ENCODE measurements around the gene SRSF3.
"Not testable (repeated sequence)": the region's sequence is repeated elsewhere in the genome, so short reads cannot be mapped to it uniquely, and the experiment has no call there.

SRSF3 gene

GRCh38 chr6:36594029-36594815, at the start of gene SRSF3:
TSS of gene SRSF3 (plus strand) at chr6:36594362. CDS start at chr6:36596763, 2,401 bp downstream.
- DNase-seq: peak; percentile 95

GRCh38 chr6:36545767-36546307, 48.3 kb upstream of the SRSF3 start:
- no peak for DNase-seq

- no peak for DNase-seq
Measured at GRCh38 chr6:36546308-36546919, 47.7 kb upstream of the SRSF3 start.

GRCh38 chr6:36546920-36547645, 47.1 kb upstream of the SRSF3 start, which contains the start of gene STK38:
TSS of gene STK38 (minus strand) at chr6:36547479. CDS start at chr6:36540202, 7,277 bp downstream.
- DNase-seq: peak; percentile 47

- DNase-seq: peak; percentile 47
Measured at GRCh38 chr6:36547646-36548400, 46.3 kb upstream of the SRSF3 start.

GRCh38 chr6:36548401-36548743, 45.8 kb upstream of the SRSF3 start:
- no peak for DNase-seq

- DNase-seq: no peak
Measured at GRCh38 chr6:36550473-36551000, 43.6 kb upstream of the SRSF3 start.

GRCh38 chr6:36555750-36556252, 38.4 kb upstream of the SRSF3 start:
- DNase-seq: no peak

- DNase-seq: no peak
Measured at GRCh38 chr6:36556281-36556680, 37.9 kb upstream of the SRSF3 start.

- DNase-seq: no peak
Measured at GRCh38 chr6:36559011-36559793, 35.0 kb upstream of the SRSF3 start.

- no peak for DNase-seq
Measured at GRCh38 chr6:36560822-36561221, 33.3 kb upstream of the SRSF3 start.

GRCh38 chr6:36563237-36563927, 30.8 kb upstream of the SRSF3 start:
- DNase-seq: no peak

- DNase-seq: no peak
Measured at GRCh38 chr6:36563928-36564284, 30.3 kb upstream of the SRSF3 start.

GRCh38 chr6:36566418-36566905, 27.7 kb upstream of the SRSF3 start:
- DNase-seq: no peak

- DNase-seq: no peak
Measured at GRCh38 chr6:36570264-36570663, 23.9 kb upstream of the SRSF3 start.

- no peak for DNase-seq
Measured at GRCh38 chr6:36571122-36572043, 22.8 kb upstream of the SRSF3 start.

GRCh38 chr6:36572353-36573311, 21.5 kb upstream of the SRSF3 start:
- not testable (repeated sequence) for DNase-seq

- no peak for DNase-seq
Measured at GRCh38 chr6:36574679-36575078, 19.5 kb upstream of the SRSF3 start.
